Measurements from ENCODE around the gene PDE7B.
"Not testable (repeated sequence)": the region's sequence is repeated elsewhere in the genome, so short reads cannot be mapped to it uniquely, and the experiment has no call there.

PDE7B gene

DNA sequence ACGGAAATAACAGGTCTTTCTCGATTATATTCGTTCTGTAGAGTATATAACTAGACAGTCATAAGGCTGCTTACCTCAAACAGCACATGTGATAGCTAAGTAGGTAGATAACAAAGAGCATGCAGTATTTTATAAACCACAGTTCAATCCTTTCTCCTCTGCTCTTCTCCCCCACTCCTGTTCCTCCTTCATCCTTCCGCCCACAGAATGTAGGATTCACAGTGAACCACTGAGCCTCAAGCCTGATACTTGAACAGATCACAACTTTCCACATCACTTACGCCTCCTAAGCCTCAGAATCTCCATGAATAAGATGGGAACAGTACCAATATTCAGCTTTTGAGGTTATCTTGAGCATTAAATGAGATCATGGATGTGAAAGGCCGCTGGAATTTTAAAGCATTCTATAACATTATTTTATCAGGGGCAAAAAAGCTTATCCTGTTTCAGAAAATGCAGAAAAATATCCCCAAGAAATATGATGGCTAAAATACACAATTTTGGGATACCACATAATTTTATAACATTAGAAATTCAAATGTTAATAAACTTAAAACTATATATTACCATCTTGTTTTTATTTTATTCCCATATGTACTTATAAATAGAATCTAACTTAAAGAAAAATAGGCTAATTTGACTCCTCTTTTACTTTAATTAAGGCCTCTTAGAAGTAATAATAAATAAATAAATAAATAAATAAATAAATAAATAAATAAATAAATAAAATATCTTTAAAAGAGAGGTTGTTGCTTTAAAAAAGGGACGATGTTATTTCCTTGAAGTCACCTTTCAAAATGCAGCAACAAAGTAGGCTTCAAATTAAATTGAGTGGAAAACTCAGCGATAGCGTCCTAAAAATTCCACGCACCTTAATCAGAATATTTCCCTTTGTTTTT lies 365.3 kb downstream of the PDE7B start:
- DNase-seq (ENCODE audit: low read depth in 2 of 2, low spot score in 1 of 2) = no peak

- DNase-seq (ENCODE audit: low read depth in 2 of 2, low spot score in 1 of 2) = not testable (repeated sequence)
Observed at GRCh38 chr6:136224974-136225373, 373.5 kb downstream of the PDE7B start.

DNA sequence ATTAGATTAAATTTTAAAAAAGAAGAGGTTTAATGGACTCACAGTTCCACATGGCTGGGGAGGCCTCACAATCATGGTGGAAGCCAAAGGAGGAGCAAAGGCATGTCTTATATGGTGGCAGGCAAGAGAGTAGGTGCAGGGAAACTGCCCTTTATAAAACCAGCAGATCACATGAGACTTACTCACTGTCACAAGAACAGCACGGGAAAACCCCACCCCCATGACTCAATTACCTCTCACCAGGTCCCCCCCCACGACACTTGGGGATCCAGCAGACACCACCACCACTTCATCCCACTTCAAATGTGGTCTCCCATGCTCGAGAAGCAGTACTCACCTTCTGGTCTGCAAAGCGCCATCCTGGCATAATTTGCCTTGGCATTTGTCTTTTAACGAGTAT lies 374.0 kb downstream of the PDE7B start:
- no peak for DNase-seq (ENCODE audit: low read depth in 2 of 2, low spot score in 1 of 2)

- peak in 1 of 2 donors; percentile 39 for DNase-seq (ENCODE audit: low read depth in 2 of 2, low spot score in 1 of 2)
Observed at GRCh38 chr6:136226027-136226673, 374.6 kb downstream of the PDE7B start.

- no peak for DNase-seq (ENCODE audit: low read depth in 2 of 2, low spot score in 1 of 2)
Observed at GRCh38 chr6:136226674-136227377, 375.3 kb downstream of the PDE7B start.

DNA sequence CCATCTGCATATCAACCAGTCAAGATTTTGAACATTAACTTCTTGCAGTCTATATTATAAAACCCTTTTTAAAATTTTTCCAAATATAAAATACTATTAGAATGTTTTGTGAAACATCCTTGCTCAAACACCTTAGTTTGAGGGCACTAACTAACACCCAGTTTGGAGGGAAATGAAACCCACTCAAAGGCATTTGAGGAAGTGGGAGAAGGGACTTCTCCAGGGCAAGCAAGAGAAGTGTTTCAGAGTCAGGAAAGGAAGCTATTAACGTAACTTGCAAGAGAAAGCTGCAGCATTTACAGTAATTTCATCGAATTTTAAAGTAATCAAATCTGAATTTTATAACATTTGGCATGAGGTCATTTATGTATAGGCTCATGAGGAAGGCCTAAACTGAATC lies 377.3 kb downstream of the PDE7B start:
- DNase-seq (ENCODE audit: low read depth in 2 of 2, low spot score in 1 of 2) = no peak

DNA sequence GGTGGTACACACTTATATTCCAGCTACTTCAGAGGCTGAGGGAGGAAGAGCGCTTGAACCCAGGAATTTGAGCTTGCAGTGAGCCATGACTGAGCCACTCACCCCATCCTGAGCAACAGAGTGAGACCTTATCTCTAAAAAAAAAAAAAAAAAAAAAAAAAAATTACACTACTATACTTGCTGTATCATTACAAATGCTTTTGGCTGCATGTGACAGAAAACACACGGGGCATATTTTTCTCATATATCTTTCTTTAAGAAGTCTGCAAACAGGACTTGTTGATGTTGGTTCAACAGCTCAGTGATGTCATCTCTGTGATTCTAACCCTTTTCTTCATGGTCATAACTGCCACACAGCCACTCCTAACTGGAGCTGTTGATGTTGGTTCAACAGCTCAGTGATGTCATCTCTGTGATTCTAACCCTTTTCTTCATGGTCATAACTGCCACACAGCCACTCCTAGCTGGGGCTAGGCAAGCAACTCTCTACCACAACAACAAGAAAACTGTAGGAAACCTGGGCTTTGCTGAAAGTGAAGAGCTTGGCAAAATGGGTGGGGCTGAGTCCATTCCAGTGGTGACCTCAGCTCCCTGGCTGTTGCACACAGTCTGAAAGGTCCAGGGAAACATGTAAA lies 378.8 kb downstream of the PDE7B start:
- no peak for DNase-seq (ENCODE audit: low read depth in 2 of 2, low spot score in 1 of 2)

GRCh38 chr6:136232701-136233100 lies 381.2 kb downstream of the PDE7B start:
- no peak for DNase-seq (ENCODE audit: low read depth in 2 of 2, low spot score in 1 of 2)

DNA sequence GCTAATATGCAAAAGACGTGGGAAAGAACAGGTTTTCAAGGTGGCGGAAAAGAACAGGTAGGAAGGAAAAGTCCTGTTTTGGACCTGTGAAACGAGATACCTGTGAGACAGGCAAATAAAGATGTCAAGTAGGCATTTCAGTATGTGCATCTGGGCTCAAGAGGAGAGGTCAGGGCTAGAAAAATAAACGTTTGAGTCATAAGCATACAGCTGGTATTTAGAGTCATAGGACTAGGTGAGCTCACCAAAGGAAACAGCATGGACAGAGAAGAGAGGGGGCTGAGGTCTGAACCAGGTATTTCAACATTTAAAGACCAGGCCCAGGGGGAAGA lies 383.7 kb downstream of the PDE7B start:
- DNase-seq (ENCODE audit: low read depth in 2 of 2, low spot score in 1 of 2) = no peak

DNA sequence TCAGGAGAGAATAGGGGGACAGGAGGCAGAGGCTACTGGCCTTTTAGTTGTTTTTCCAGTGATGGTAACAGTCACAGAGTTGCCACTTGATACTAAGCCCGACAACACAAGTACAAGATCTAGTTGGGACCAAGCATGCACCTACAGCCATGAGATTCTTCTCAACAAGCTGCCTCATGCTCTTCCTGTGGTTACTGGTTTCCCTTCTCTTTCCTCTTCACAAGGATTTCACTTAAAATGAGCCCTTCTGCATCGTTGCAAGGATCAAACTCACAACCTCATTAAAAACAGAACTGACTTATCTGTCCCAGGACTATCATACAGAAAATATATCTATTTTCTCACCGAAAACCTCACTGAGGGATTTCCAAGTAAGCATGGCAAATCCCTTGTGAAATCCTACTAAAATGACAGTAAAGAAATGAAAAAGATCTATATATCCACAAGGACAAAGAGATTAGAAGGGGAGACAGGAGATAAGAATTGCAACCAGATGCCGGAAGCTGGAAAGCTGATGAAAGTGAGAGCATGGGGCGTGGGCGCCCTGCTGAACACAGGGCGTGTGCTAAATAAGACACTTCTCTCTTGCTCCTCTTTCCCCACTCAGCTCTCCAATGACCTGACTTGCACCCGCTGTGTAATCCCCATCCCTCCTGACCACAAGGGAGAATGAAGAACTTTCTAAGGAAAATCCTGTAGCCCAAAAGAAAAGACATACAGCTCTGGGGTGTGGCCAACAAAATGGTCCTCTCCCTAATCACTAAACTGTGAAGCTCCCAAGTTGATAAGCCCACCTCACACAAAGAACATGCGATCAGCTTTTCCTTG lies 385.2 kb downstream of the PDE7B start:
- no peak for DNase-seq (ENCODE audit: low read depth in 2 of 2, low spot score in 1 of 2)

DNA sequence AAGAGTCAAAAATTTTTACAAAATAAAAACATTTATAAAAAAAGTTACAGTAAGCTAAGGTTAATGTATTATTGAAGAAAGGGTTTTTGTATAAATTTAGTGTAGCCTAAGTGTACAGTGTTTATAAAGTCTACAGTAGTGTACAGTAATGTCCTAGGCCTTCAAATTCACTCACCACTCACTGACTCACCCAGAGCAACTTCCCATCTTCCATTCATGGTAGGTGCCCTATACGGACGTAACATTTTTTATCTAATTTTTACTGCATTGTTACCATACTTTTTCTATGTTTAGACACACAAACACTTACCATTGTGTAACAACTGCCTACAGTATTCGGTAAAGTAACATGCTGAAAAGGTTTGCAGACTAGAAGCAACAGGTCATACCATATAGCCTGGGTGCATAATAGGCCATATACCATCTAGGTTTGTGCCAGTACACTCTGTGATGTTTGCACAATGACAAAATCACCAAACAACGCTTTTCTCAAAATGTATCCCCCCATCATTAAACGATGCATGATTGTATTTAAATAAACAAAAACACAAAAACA lies 392.6 kb downstream of the PDE7B start:
- no peak for DNase-seq (ENCODE audit: low read depth in 2 of 2, low spot score in 1 of 2)
